GM19328 (cell line): ENCODE data around the gene CAMTA1.

Experiments
- ATAC-seq: cut with Tn5 transposase; IDR thresholded peaks from one replicate; pipeline ENCODE4 v1.9.1; 2021; ENCODE audit warnings: mild to moderate bottlenecking, moderate library complexity; ENCODE audit not compliant: unreplicated experiment

The CAMTA1 gene

GRCh38 chr1:7095343-7095964 lies 310.2 kb downstream of the CAMTA1 start:
- ATAC-seq = no peak

- no peak for ATAC-seq
Measured at GRCh38 chr1:7097938-7098592, 312.8 kb downstream of the CAMTA1 start.

GRCh38 chr1:7098641-7099040 lies 313.4 kb downstream of the CAMTA1 start:
- no peak for ATAC-seq

GRCh38 chr1:7100479-7100878 lies 315.2 kb downstream of the CAMTA1 start:
- ATAC-seq = no peak

- ATAC-seq = no peak
Measured at GRCh38 chr1:7101187-7101586, 315.9 kb downstream of the CAMTA1 start.

GRCh38 chr1:7103361-7103782 lies 318.1 kb downstream of the CAMTA1 start:
- no peak for ATAC-seq

GRCh38 chr1:7103874-7104273 lies 318.6 kb downstream of the CAMTA1 start:
- ATAC-seq = no peak

GRCh38 chr1:7104339-7104738 lies 319.1 kb downstream of the CAMTA1 start:
- no peak for ATAC-seq

GRCh38 chr1:7105269-7105668 lies 320.0 kb downstream of the CAMTA1 start:
- no peak for ATAC-seq

GRCh38 chr1:7106442-7107108 lies 321.3 kb downstream of the CAMTA1 start:
- ATAC-seq = no peak

GRCh38 chr1:7107109-7107830 lies 322.0 kb downstream of the CAMTA1 start:
- no peak for ATAC-seq

GRCh38 chr1:7108251-7108650 lies 323.0 kb downstream of the CAMTA1 start:
- no peak for ATAC-seq

GRCh38 chr1:7109901-7110300 lies 324.6 kb downstream of the CAMTA1 start:
- ATAC-seq = no peak

GRCh38 chr1:7110321-7110720 lies 325.1 kb downstream of the CAMTA1 start:
- no peak for ATAC-seq

GRCh38 chr1:7111853-7112252 lies 326.6 kb downstream of the CAMTA1 start:
- no peak for ATAC-seq

GRCh38 chr1:7113136-7113535 lies 327.9 kb downstream of the CAMTA1 start:
- no peak for ATAC-seq

- ATAC-seq = no peak
Measured at GRCh38 chr1:7113822-7114221, 328.6 kb downstream of the CAMTA1 start.

GRCh38 chr1:7116001-7116400 lies 330.7 kb downstream of the CAMTA1 start:
- ATAC-seq = no peak

- no peak for ATAC-seq
Measured at GRCh38 chr1:7117399-7118281, 332.4 kb downstream of the CAMTA1 start.

GRCh38 chr1:7119156-7119555 lies 333.9 kb downstream of the CAMTA1 start:
- ATAC-seq = no peak
